HG02588 (cell line): ENCODE results near the gene COL6A2.
"Not testable (repeated sequence)": the region's sequence is repeated elsewhere in the genome, so short reads cannot be mapped to it uniquely, and the experiment has no call there.

Source experiments
- ATAC-seq: cut with Tn5 transposase; IDR thresholded peaks from one replicate; pipeline ENCODE4 v1.9.1; 2021; ENCODE audit warnings: mild to moderate bottlenecking, moderate library complexity; ENCODE audit not compliant: unreplicated experiment

COL6A2 gene

GRCh38 chr21:46168659-46169386 is 70.9 kb downstream of the COL6A2 start:
- no peak for ATAC-seq

DNA sequence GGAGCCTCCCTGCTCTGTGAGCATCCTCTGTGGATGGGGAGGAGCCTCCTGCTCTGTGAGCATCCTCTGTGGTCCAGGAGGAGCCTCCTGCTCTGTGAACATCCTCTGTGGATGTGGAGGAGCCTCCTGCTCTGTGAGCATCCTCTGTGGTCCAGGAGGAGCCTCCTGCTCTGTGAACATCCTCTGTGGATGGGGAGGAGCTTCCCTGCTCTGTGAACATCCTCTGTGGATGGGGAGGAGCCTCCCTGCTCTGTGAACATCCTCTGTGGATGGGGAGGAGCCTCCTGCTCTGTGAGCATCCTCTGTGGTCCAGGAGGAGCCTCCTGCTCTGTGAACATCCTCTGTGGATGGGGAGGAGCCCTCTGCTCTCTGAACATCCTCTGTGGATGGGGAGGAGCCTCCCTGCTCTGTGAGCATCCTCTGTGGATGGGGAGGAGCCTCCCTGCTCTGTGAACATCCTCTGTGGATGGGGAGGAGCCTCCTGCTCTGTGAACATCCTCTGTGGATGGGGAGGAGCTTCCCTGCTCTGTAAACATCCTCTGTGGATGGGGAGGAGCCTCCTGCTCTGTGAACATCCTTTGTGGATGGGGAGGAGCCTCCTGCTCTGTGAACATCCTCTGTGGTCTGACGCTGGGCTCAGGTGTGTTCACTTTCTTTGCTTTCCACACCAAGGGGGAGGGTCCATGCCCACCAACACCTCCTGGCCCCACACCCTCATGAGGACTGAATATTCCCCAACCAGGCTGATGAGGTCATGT is 72.7 kb downstream of the COL6A2 start:
- not testable (repeated sequence) for ATAC-seq

DNA sequence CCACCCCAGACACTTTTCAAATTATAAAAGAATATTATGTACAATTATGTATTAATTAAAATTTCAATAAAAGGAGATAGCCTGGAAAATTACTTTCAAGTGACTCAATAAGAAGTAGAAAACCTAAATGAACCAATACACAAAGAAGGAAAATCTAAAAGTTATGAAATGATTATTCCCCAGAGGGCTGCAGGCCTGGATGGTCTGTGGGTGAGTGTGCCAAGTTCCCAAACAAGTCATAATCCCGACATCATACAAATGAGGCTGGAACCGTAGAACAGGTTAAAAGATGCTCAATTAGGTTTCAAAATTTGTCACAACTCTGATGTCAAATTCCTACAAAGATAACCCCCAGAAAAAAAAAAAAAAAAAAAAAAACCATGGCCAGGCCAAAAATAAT is 73.7 kb downstream of the COL6A2 start:
- ATAC-seq: no peak

DNA sequence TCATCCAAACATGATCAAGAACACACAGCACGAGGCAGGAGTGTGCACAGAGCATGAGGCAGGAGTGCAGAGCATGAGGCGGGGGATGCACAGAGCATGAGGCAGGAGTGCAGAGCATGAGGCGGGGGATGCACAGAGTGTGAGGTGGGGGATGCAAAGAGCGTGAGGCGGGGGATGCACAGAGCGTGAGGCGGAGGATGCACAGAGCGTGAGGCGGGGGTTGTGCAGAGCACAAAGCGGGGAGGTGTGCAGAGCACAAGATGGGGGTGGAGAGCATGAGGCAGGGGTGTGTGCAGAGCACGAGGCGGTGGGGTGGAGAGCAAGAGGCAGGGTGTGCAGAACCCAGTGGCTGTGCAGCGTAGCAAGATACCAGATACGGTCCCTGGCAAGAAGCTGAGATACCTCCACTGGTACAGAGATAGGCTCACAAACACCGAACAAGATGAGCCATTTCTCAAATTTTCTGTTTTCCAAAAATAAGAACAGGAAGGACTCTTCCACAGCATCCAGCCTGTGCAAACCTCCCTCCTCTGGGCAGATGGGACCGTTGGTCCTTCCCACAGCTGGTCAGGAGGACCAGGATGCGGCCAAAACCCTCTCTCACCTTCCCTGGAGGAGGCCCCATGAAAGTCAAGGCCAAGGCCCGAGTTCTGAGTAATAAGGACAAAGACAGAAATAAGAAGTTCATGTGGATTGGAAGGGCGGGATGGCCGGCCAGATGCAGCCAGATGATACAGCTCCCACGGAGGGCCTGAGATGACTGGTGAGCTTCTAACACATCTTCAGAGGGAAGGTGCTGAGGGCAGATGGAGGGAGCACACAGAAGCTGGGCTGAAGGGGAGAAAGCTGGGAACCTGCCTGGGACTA is 74.3 kb downstream of the COL6A2 start:
- no peak for ATAC-seq

DNA sequence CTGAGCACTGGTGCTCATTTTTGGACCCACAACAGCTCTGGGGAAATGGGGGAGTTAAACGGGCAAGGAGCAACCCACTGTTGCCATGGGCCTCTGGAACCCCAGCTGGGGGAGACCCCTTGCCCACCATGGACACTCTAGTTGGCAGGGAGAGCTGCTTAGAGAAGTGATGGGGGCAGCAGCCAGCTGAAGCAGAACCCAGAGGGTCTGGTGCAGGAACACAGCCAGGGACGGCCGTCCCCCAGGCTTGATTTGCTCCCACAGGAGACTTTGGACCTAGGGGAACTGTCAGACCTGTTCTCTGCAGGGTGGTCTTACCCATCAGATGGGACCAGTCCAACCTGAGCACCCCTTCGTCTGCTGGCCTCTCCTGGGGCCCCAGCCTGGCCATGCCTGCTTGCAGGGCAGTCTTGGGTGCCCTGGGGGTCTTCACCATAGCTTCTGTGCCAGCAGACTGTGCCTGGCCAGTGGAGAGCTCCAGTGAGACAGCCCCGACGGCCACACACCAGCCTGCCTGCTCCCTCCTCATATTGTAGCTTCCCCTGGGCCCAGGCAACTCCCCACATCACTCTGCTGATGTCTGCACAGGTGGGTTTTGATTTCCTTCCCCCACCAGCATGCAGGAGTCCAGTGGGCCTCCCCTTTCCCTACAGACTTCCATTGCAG is 75.1 kb downstream of the COL6A2 start:
- ATAC-seq: no peak

GRCh38 chr21:46173573-46173972 is 75.7 kb downstream of the COL6A2 start:
- no peak for ATAC-seq

DNA sequence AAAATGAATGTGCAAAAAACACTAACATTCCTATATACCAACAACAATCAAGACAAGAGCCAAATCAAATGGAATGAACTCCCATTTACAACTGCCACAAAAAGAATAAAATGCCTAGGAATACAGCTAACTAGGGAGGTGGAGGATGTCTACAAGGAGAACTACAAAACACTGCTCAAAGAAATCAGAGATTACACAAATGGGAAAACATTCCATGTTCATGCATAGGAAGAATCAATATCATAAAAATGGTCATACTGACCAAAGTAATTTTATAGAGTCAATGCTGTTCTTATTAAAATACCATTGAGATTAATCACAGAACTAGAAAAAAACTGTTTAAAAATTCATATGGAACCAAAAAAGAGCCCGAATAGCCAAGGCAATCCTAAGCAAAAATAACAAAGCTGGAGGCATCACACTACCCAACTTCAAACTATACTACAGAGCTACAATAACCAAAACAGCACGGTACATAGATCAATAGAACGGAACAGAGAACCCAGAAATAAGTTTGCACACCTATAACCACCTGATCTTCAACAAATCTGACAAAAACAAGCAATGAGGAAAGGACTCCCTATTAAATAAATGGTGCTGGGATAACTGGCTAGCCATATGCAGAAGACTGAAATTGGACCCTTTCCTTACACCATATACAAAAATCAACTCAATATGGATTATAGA is 78.7 kb downstream of the COL6A2 start:
- ATAC-seq: not testable (repeated sequence)

- ATAC-seq: no peak
These were observed 81.0 kb downstream of the COL6A2 start for GRCh38 chr21:46178961-46179360.
